Mucosa of descending colon (tissue), 3 donors: ENCODE data around the gene RNF2. TPM values are rescaled to one million over a fixed set of nuclear protein-coding genes. Genes with fewer than 3 reads are reported as not detected.

Source experiments
- ATAC-seq: fragments of 200-7000 bp; cut with Tn5 transposase; one replicate; pipeline ENCODE4 v1.9.1; 2020; ENCODE audit warnings: mild to moderate bottlenecking, moderate library complexity
- DNase-seq, 3 donors: peaks; one replicate each; pipeline ENCODE4 v3.0.0-alpha.2; 2020
- H3K36me3 ChIP-seq: fragments of 200-600 bp; one replicate; pipeline ENCODE4 v1.8.0; 2021; ENCODE audit warnings: low read depth, mild to moderate bottlenecking
- H3K4me1 ChIP-seq: fragments of 200-600 bp; one replicate; pipeline ENCODE4 v1.8.0; 2021; ENCODE audit warnings: low read depth, mild to moderate bottlenecking
- H3K4me3 ChIP-seq: fragments of 200-600 bp; one replicate; pipeline ENCODE4 v1.8.0; 2021; ENCODE audit warnings: mild to moderate bottlenecking
- H3K9me3 ChIP-seq: fragments of 200-600 bp; one replicate; pipeline ENCODE4 v1.8.0; 2021; ENCODE audit warnings: mild to moderate bottlenecking
- intact Hi-C, 2 donors: fragments of 100-400 bp; cut with DNase I in 1 of 2; cut with micrococcal nuclease in 1 of 2; formaldehyde crosslinking; loops; one replicate each; pipeline versions ENCODE4 v1.11.0 to v1.11.1; 2022; cut with DNase I, micrococcal nuclease
- total RNA-seq, 3 donors: library from RNA; stranded (reverse); fragmentation: NEBNext Ultra II Directional in 2 of 3; extraction: Animal tissue kit (Norgen Biotek cat#: 25700) in 2 of 3; gene quantifications; one replicate each; pipeline versions ENCODE4 v1.2.1 to v1.2.4, GENCODE V29; 2021 to 2023
- TF ChIP-seq, protein P1 (sequence below): fragments of 200-600 bp; IDR thresholded peaks from one replicate; pipeline ENCODE4 v1.8.0; 2022; ENCODE audit warnings: antibody characterized with exemption, mild to moderate bottlenecking
- donor health status: DM: no; HTN: no; CAD: no; lungs with moderate emphysema.
- donor health status: DM: no; HTN: no; CAD: no.
- donor health status: DM: no; HTN: yes; CAD: no.

RNF2 gene
- total RNA-seq, 3 donors from 2014 or later: 14.1 to 19.3 (median 15.6) TPM

DNA sequence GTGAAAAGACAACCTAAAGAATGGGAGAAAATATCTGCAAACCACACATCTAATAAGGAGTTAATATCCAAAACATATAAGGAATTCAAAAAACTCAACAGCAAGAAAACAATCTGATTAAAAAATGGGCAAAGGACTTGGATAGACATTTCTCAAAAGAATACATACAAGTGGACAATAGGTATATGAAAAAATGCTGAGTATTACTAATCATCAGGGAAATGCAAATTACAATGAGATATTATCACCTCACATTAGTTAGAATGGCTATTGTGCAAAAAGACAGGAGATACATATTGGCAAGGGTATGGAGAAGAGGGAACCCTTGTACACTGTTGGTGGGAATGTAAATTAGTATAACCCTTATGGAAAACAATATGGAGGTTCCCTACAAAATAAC lies 66.5 kb downstream of the RNF2 start:
- intact Hi-C loops: no loop called here
- TF ChIP-seq, protein P1, sequence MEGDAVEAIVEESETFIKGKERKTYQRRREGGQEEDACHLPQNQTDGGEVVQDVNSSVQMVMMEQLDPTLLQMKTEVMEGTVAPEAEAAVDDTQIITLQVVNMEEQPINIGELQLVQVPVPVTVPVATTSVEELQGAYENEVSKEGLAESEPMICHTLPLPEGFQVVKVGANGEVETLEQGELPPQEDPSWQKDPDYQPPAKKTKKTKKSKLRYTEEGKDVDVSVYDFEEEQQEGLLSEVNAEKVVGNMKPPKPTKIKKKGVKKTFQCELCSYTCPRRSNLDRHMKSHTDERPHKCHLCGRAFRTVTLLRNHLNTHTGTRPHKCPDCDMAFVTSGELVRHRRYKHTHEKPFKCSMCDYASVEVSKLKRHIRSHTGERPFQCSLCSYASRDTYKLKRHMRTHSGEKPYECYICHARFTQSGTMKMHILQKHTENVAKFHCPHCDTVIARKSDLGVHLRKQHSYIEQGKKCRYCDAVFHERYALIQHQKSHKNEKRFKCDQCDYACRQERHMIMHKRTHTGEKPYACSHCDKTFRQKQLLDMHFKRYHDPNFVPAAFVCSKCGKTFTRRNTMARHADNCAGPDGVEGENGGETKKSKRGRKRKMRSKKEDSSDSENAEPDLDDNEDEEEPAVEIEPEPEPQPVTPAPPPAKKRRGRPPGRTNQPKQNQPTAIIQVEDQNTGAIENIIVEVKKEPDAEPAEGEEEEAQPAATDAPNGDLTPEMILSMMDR: no peak
- peaks cover 29% of the 10 kb centered on the region for H3K9me3 ChIP-seq
- no peaks in the 10 kb centered on the region for H3K4me1 ChIP-seq
- H3K36me3 ChIP-seq: no peaks in the 10 kb centered on the region
- DNase-seq (no peak), ATAC-seq (no peak)
- no peak overlapping the region for H3K4me3 ChIP-seq

GRCh38 chr1:185112356-185112755 lies 67.0 kb downstream of the RNF2 start:
- DNase-seq (peak in 1 of 3 donors; percentile 5), ATAC-seq (no peak)
- Histone ChIP-seq H3K4me3 (no peak overlapping the region), H3K4me1 (no peaks in the 10 kb centered on the region), H3K9me3 (peaks cover 24% of the 10 kb centered on the region), H3K36me3 (no peaks in the 10 kb centered on the region)
- TF ChIP-seq, protein P1: no peak
- intact Hi-C loops: no loop called here

GRCh38 chr1:185129708-185130107 lies 84.3 kb downstream of the RNF2 start:
- Histone ChIP-seq H3K9me3 (peaks cover 5% of the 10 kb centered on the region), H3K36me3 (peaks cover 8% of the 10 kb centered on the region), H3K4me1 (no peaks in the 10 kb centered on the region), H3K4me3 (no peak overlapping the region)
- intact Hi-C loops: no loop called here
- TF ChIP-seq, protein P1: no peak
- no peak for ATAC-seq
- DNase-seq: no peak

GRCh38 chr1:185132534-185132933 lies 87.2 kb downstream of the RNF2 start:
- no peak for DNase-seq
- peaks cover 5% of the 10 kb centered on the region for H3K9me3 ChIP-seq
- H3K4me1 ChIP-seq: no peaks in the 10 kb centered on the region
- H3K36me3 ChIP-seq: peaks cover 8% of the 10 kb centered on the region
- TF ChIP-seq, protein P1: no peak
- H3K4me3 ChIP-seq: no peak overlapping the region
- no peak for ATAC-seq
- intact Hi-C loops: no loop called here

- Histone ChIP-seq H3K4me3 (no peak overlapping the region), H3K36me3 (peaks cover 8% of the 10 kb centered on the region), H3K4me1 (no peaks in the 10 kb centered on the region), H3K9me3 (no peaks in the 10 kb centered on the region)
- TF ChIP-seq, protein P1: no peak
- intact Hi-C loops: no loop called here
- ATAC-seq: no peak
- DNase-seq: no peak
Observed at GRCh38 chr1:185137896-185138545, 92.7 kb downstream of the RNF2 start.

- no peak for ATAC-seq
- intact Hi-C loops: no loop called here
Observed at GRCh38 chr1:185139246-185139645, 93.9 kb downstream of the RNF2 start.

More at GRCh38 chr1:185139246-185139645, 93.9 kb downstream of the RNF2 start:
- H3K4me3 ChIP-seq: no peak overlapping the region
- H3K9me3 ChIP-seq: no peaks in the 10 kb centered on the region
- no peaks in the 10 kb centered on the region for H3K36me3 ChIP-seq
- TF ChIP-seq, protein P1: no peak
- DNase-seq: no peak
- H3K4me1 ChIP-seq: no peaks in the 10 kb centered on the region
